HepG2 (cell line): ENCODE data around the gene ADRM1. TPM values are rescaled to one million over a fixed set of nuclear protein-coding genes. Genes with fewer than 3 reads are reported as not detected.
A peak's percentile ranks its signal among the peaks of the same experiment; 100 is the strongest.

ENCODE experiments used
- CEBPB ChIP-seq: IDR thresholded peaks from 2 replicates; pipeline ENCODE4 v1.6.1; 2011; ENCODE audit warnings: low read depth, low read length, improper control_type of control experiment, borderline replicate concordance
- EP300 ChIP-seq, 3 experiments: sonication (generic) in 1 of 3; formaldehyde crosslinking in 1 of 3; IDR thresholded peaks; 2 replicates each; pipeline versions ENCODE4 v1.5.1 to v1.6.1; 2011 to 2020; ENCODE audit warnings: low read depth in 2 of 3, low read length in 2 of 3, borderline replicate concordance in 1 of 3, improper control_type of control experiment in 1 of 3, mild to moderate bottlenecking in 1 of 3, missing genetic modification reagents in 1 of 3, moderate library complexity in 1 of 3
- GTF2F1 ChIP-seq: fragments of 150-350 bp; IDR thresholded peaks from 2 replicates; pipeline ENCODE4 v1.6.1; 2014; ENCODE audit warnings: low read length
- MAZ ChIP-seq, 2 experiments: sonication (generic) in 1 of 2; formaldehyde crosslinking in 1 of 2; IDR thresholded peaks; 2 replicates each; pipeline versions ENCODE4 v1.5.0 to v1.6.1; 2012 to 2020; ENCODE audit warnings: low read depth in 2 of 2, mild to moderate bottlenecking in 2 of 2, borderline replicate concordance in 1 of 2, improper control_type of control experiment in 1 of 2, low read length in 1 of 2, missing genetic modification reagents in 1 of 2, moderate library complexity in 1 of 2
- NFE2L1 ChIP-seq: sonication (generic); formaldehyde crosslinking; IDR thresholded peaks from 2 replicates; pipeline ENCODE4 v1.4.0; 2020; ENCODE audit warnings: missing genetic modification reagents, mild to moderate bottlenecking, borderline replicate concordance
- NFIC ChIP-seq: IDR thresholded peaks from 2 replicates; pipeline ENCODE4 v1.6.1; 2012; ENCODE audit warnings: mild to moderate bottlenecking, low read length, inconsistent platforms
- NR2F6 ChIP-seq, 2 experiments: IDR thresholded peaks; 2 replicates each; pipeline ENCODE4 v1.6.1; 2016; ENCODE audit warnings: antibody characterized with exemption in 1 of 2, mild to moderate bottlenecking in 1 of 2
- RBM39 ChIP-seq: fragments of 200-400 bp; formaldehyde crosslinking; IDR thresholded peaks from one replicate; pipeline ENCODE4 v1.6.1; 2018; ENCODE audit warnings: antibody characterized with exemption, mild to moderate bottlenecking, low read depth, low read length; ENCODE audit not compliant: poor library complexity, severe bottlenecking
- REXO4 ChIP-seq: sonication (generic); formaldehyde crosslinking; IDR thresholded peaks from 2 replicates; pipeline ENCODE4 v1.8.0; 2022; ENCODE audit warnings: missing genetic modification reagents, mild to moderate bottlenecking, borderline replicate concordance
- SMAD9 ChIP-seq: sonication (generic); formaldehyde crosslinking; IDR thresholded peaks from 2 replicates; pipeline ENCODE4 v1.5.1; 2020; ENCODE audit warnings: mild to moderate bottlenecking, missing genetic modification reagents
- ZNF143 ChIP-seq: sonication (generic); formaldehyde crosslinking; IDR thresholded peaks from 2 replicates; pipeline ENCODE4 v1.4.0; 2020; ENCODE audit warnings: missing genetic modification reagents
- ZNF235 ChIP-seq: sonication (generic); formaldehyde crosslinking; IDR thresholded peaks from 2 replicates; pipeline ENCODE4 v1.8.1; 2023; ENCODE audit warnings: mild to moderate bottlenecking, missing genetic modification reagents, borderline replicate concordance
- ZNF264 ChIP-seq: sonication (generic); formaldehyde crosslinking; IDR thresholded peaks from 2 replicates; pipeline ENCODE4 v1.4.0; 2020; ENCODE audit warnings: missing genetic modification reagents
- ZNF317 ChIP-seq: sonication (generic); formaldehyde crosslinking; IDR thresholded peaks from 2 replicates; pipeline ENCODE4 v1.5.0; 2020; ENCODE audit warnings: mild to moderate bottlenecking, missing genetic modification reagents
- ZNF333 ChIP-seq: sonication (generic); formaldehyde crosslinking; IDR thresholded peaks from 2 replicates; pipeline ENCODE4 v1.4.0; 2020; ENCODE audit warnings: mild to moderate bottlenecking, missing genetic modification reagents, borderline replicate concordance
- ZNF34 ChIP-seq: sonication (generic); formaldehyde crosslinking; IDR thresholded peaks from 2 replicates; pipeline ENCODE4 v1.4.0; 2020; ENCODE audit warnings: mild to moderate bottlenecking, missing genetic modification reagents, borderline replicate concordance
- ZNF431 ChIP-seq: sonication (generic); formaldehyde crosslinking; IDR thresholded peaks from 2 replicates; pipeline ENCODE4 v1.9.0; 2022; ENCODE audit warnings: missing genetic modification reagents, low read depth, mild to moderate bottlenecking, borderline replicate concordance
- ZNF432 ChIP-seq: sonication (generic); formaldehyde crosslinking; IDR thresholded peaks from 2 replicates; pipeline ENCODE4 v1.5.0; 2020; ENCODE audit warnings: missing genetic modification reagents, mild to moderate bottlenecking, borderline replicate concordance
- ZNF788 ChIP-seq: sonication (generic); formaldehyde crosslinking; IDR thresholded peaks from 2 replicates; pipeline ENCODE4 v1.5.0; 2020; ENCODE audit warnings: mild to moderate bottlenecking, missing genetic modification reagents, borderline replicate concordance
- ZSCAN29 ChIP-seq: sonication (generic); formaldehyde crosslinking; conservative IDR thresholded peaks from 2 replicates; pipeline ENCODE4 v1.4.0; 2020; ENCODE audit warnings: mild to moderate bottlenecking, missing genetic modification reagents
- polyA plus RNA-seq, 8 experiments: library from polyadenylated mRNA; depleted of rRNA in 3 of 8; stranded (reverse) in 7 of 8; unstranded in 1 of 8; fragments of >200 nt; fragmentation: Illumina TruSeq in 4 of 8; extraction: Trizol in 4 of 8; gene quantifications; 2 replicates each; pipeline versions ENCODE4 v1.2.1 to v1.2.3, GENCODE V29; 2011 to 2016; ENCODE audit warnings: low read depth in 4 of 8, missing spikeins in 1 of 8, mixed read lengths in 1 of 8; ENCODE audit not compliant: insufficient read depth in 1 of 8
- total RNA-seq, 5 experiments: library from RNA; depleted of rRNA; stranded (reverse); fragments of >200 nt; fragmentation: Illumina TruSeq; extraction: Trizol; gene quantifications; 2 replicates each; pipeline ENCODE4 v1.2.3, GENCODE V29; 2016; ENCODE audit warnings: low read depth in 1 of 5
- TF ChIP-seq, protein P1 (sequence below): sonication (generic); formaldehyde crosslinking; IDR thresholded peaks from 2 replicates; pipeline ENCODE4 v1.4.0; 2020; ENCODE audit warnings: missing genetic modification reagents
- TF ChIP-seq, protein P2 (sequence below): sonication (generic); formaldehyde crosslinking; IDR thresholded peaks from 2 replicates; pipeline ENCODE4 v1.4.0; 2020; ENCODE audit warnings: missing genetic modification reagents; ENCODE audit errors: not compliant biosample characterization
- TF ChIP-seq, protein P3 (sequence below): sonication (generic); formaldehyde crosslinking; IDR thresholded peaks from 2 replicates; pipeline ENCODE4 v1.8.1; 2023; ENCODE audit warnings: mild to moderate bottlenecking, missing genetic modification reagents, borderline replicate concordance

ADRM1 gene
- total and polyA plus RNA-seq, 2 of the 13 experiments (the other 11 are each of a cell fraction or from before 2014, with no cell fraction given), result 92.9 to 154 TPM

DNA sequence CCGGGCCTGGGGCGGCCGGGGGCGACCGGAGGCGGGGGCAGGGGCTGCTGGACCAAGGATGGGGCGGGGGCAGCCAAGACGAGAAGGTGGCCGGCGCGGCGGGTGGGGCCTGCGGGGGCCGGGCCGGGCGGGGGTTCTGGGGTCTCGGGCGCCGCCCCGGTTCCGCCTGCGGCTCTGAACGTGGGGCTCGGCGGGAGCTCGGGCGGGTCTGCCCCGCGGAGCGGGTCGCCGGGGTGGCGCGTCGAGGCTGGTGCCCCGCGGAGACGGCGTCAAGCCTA lies 204 bp downstream of the ADRM1 start (continued):
- TF ChIP-seq ZNF333, result 0 out of 2 replicates have a peak, but pooled peaks have one; percentile 18
- TF ChIP-seq ZNF431 (CRISPR knock-in tag), result 0 out of 2 replicates have a peak, but pooled peaks have one; percentile 12
- no peak for TF ChIP-seq ZSCAN29
- TF ChIP-seq NR2F6 (IDR thresholded peaks at IDR 0.05), result no peak
- no peak for TF ChIP-seq NR2F6 (CRISPR knock-in tag; IDR thresholded peaks at IDR 0.05)
- TF ChIP-seq RBM39, result no peak
- TF ChIP-seq ZNF432 (CRISPR knock-in tag), result no peak
- TF ChIP-seq, protein P1, sequence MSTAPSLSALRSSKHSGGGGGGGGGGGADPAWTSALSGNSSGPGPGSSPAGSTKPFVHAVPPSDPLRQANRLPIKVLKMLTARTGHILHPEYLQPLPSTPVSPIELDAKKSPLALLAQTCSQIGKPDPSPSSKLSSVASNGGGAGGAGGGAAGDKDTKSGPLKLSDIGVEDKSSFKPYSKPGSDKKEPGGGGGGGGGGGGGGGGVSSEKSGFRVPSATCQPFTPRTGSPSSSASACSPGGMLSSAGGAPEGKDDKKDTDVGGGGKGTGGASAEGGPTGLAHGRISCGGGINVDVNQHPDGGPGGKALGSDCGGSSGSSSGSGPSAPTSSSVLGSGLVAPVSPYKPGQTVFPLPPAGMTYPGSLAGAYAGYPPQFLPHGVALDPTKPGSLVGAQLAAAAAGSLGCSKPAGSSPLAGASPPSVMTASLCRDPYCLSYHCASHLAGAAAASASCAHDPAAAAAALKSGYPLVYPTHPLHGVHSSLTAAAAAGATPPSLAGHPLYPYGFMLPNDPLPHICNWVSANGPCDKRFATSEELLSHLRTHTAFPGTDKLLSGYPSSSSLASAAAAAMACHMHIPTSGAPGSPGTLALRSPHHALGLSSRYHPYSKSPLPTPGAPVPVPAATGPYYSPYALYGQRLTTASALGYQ (CRISPR knock-in tag), result no peak
- no peak for TF ChIP-seq NFE2L1 (CRISPR knock-in tag)
- no peak for TF ChIP-seq GTF2F1
- TF ChIP-seq ZNF235, result 0 out of 2 replicates have a peak, but pooled peaks have one; percentile 26
- TF ChIP-seq REXO4 (CRISPR knock-in tag), result no peak
- no peak for TF ChIP-seq SMAD9 (CRISPR knock-in tag)
- no peak for TF ChIP-seq NFIC
- no peak for TF ChIP-seq MAZ (IDR thresholded peaks at IDR 0.05; ENCODE audit: borderline replicate concordance, low read depth, low read length)
- TF ChIP-seq MAZ (CRISPR knock-in tag; IDR thresholded peaks at IDR 0.05; ENCODE audit: low read depth), result no peak
- no peak for TF ChIP-seq ZNF317 (CRISPR knock-in tag)
- TF ChIP-seq, protein P2, sequence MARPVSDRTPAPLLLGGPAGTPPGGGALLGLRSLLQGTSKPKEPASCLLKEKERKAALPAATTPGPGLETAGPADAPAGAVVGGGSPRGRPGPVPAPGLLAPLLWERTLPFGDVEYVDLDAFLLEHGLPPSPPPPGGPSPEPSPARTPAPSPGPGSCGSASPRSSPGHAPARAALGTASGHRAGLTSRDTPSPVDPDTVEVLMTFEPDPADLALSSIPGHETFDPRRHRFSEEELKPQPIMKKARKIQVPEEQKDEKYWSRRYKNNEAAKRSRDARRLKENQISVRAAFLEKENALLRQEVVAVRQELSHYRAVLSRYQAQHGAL (CRISPR knock-in tag), result no peak
- no peak for TF ChIP-seq ZNF788 (CRISPR knock-in tag)
- no peak for TF ChIP-seq ZNF264 (CRISPR knock-in tag)
- no peak for TF ChIP-seq EP300 (IDR thresholded peaks at IDR 0.05; ENCODE audit: low read depth in 2 of 2, low read length in 2 of 2)
- no peak for TF ChIP-seq EP300 (CRISPR knock-in tag; IDR thresholded peaks at IDR 0.05; ENCODE audit: borderline replicate concordance)
- TF ChIP-seq, protein P3, sequence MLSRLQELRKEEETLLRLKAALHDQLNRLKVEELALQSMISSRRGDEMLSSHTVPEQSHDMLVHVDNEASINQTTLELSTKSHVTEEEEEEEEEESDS (CRISPR knock-in tag), result no peak
- no peak for TF ChIP-seq CEBPB
- TF ChIP-seq ZNF143 (CRISPR knock-in tag), result no peak
- TF ChIP-seq ZNF34 (CRISPR knock-in tag), result no peak
